Transverse colon (tissue), 4 donors: ENCODE data around the gene LMNA.
A peak's percentile ranks its signal among the peaks of the same experiment; 100 is the strongest.

ENCODE experiments used
- CTCF ChIP-seq, 5 experiments: fragments of 200-600 bp in 3 of 5; fragments of 450-650 bp in 2 of 5; sonication (generic) in 3 of 5; IDR thresholded peaks; 1 replicate in 2 of 5; 2 replicates in 3 of 5; pipeline ENCODE4 v1.5.1; 2016 to 2017; ENCODE audit warnings: antibody characterized with exemption in 5 of 5, inconsistent platforms in 3 of 5, mild to moderate bottlenecking in 2 of 5, moderate library complexity in 1 of 5
- EP300 ChIP-seq: sonication (generic); formaldehyde crosslinking; IDR thresholded peaks from one replicate; pipeline ENCODE4 v1.6.1; 2017; ENCODE audit warnings: antibody characterized with exemption, low read depth
- POLR2A ChIP-seq: fragments of 450-650 bp; IDR thresholded peaks from one replicate; pipeline ENCODE4 v1.6.1; 2016; ENCODE audit warnings: antibody characterized with exemption, mild to moderate bottlenecking, moderate library complexity
- POLR2AphosphoS5 ChIP-seq, 3 donors: sonication (generic); formaldehyde crosslinking; IDR thresholded peaks; one replicate each; pipeline ENCODE4 v1.6.1; 2016; ENCODE audit warnings: antibody characterized with exemption in 3 of 3

GRCh38 chr1:156100205-156100995, 14.1 kb upstream of the LMNA start:
- TF ChIP-seq POLR2AphosphoS5 (IDR thresholded peaks at IDR 0.05): peak in 1 of 3 donors; percentile 12
- no peak for TF ChIP-seq EP300
- TF ChIP-seq CTCF (IDR thresholded peaks at IDR 0.05): no peak
- no peak for TF ChIP-seq POLR2A
